Measurements from ENCODE around the gene FRMD4A.

FRMD4A gene

DNA sequence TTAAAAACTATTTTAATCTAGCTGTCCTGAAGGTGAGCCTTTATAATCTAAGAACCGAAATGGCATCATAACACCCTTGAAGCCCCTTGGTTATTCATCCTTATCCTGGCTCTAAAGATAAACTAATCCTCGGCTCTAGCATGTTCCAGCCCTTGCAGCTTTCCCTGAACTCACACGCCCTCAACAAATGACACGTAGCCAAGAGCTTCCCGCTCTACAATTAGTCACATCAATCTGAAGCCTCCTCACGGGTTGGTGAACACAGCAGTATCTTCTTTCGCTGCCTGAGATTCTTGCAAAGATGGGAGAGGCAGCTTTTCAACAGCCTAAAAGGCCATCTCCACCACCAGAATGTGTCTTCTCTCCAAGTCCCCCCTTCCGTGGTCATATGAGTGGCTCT is 4.1 kb downstream of the FRMD4A start:
- H3K4me1 ChIP-seq = no peaks in the 10 kb centered on the region
- DNase-seq = no peak
- peaks cover 19% of the 10 kb centered on the region; the same call in 1 of the 2 replicates for H3K27me3 ChIP-seq
- H3K4me3 ChIP-seq (ENCODE audit: low read depth, low read length) = no peak overlapping the region
- no peaks in the 10 kb centered on the region for H3K36me3 ChIP-seq
- H3K9me3 ChIP-seq = no peaks in the 10 kb centered on the region
- TF ChIP-seq, protein P1, sequence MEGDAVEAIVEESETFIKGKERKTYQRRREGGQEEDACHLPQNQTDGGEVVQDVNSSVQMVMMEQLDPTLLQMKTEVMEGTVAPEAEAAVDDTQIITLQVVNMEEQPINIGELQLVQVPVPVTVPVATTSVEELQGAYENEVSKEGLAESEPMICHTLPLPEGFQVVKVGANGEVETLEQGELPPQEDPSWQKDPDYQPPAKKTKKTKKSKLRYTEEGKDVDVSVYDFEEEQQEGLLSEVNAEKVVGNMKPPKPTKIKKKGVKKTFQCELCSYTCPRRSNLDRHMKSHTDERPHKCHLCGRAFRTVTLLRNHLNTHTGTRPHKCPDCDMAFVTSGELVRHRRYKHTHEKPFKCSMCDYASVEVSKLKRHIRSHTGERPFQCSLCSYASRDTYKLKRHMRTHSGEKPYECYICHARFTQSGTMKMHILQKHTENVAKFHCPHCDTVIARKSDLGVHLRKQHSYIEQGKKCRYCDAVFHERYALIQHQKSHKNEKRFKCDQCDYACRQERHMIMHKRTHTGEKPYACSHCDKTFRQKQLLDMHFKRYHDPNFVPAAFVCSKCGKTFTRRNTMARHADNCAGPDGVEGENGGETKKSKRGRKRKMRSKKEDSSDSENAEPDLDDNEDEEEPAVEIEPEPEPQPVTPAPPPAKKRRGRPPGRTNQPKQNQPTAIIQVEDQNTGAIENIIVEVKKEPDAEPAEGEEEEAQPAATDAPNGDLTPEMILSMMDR (IDR thresholded peaks at IDR 0.05; ENCODE audit: low read depth, low read length) = no peak

DNA sequence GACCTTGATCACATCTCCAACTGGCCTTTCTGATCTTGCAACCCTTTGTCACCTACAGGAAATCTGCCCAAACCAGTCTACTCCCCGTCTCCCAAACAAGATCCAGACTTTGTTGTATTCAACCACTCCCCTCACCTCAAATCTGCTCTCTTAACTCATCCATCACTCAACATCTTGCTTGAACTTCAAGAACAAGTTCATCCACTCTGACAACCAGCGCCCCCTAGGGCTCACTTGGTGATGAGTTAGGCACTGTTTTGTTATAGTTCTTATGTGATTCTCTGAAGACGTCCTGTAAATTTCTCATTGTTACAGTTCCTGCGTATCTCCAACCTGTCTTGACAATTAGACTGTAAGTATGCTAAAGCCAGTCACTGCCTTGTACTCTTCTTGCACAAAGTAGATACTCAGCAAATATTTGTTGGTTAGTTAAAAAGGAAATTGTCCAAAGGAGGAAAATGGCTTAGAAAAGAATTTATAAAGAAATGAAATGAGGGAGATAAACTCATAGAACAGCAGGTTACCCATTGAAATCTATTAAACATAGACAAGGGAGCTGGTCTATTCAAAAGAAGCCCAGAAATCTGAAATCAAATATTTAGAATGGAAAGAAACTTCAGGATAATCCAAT is 5.3 kb downstream of the FRMD4A start:
- peak; percentile 54 for DNase-seq
- no peak overlapping the region for H3K4me3 ChIP-seq (ENCODE audit: low read depth, low read length)
- H3K36me3 ChIP-seq = no peaks in the 10 kb centered on the region
- H3K4me1 ChIP-seq = no peaks in the 10 kb centered on the region
- H3K27me3 ChIP-seq = peaks cover 11% of the 10 kb centered on the region; the same call in 1 of the 2 replicates
- TF ChIP-seq, protein P1 (IDR thresholded peaks at IDR 0.05; ENCODE audit: low read depth, low read length) = peak; percentile 66
- no peaks in the 10 kb centered on the region for H3K9me3 ChIP-seq

GRCh38 chr10:14322526-14323188 is 8.1 kb downstream of the FRMD4A start:
- TF ChIP-seq, protein P1 (IDR thresholded peaks at IDR 0.05; ENCODE audit: low read depth, low read length) = no peak
- H3K36me3 ChIP-seq = no peaks in the 10 kb centered on the region
- H3K4me3 ChIP-seq (ENCODE audit: low read depth, low read length) = no peak overlapping the region
- no peaks in the 10 kb centered on the region for H3K4me1 ChIP-seq
- no peaks in the 10 kb centered on the region for H3K27me3 ChIP-seq
- DNase-seq = no peak
- H3K9me3 ChIP-seq = no peaks in the 10 kb centered on the region

- no peaks in the 10 kb centered on the region for H3K9me3 ChIP-seq
- no peak for DNase-seq
- no peaks in the 10 kb centered on the region for H3K4me1 ChIP-seq
- no peak overlapping the region for H3K4me3 ChIP-seq (ENCODE audit: low read depth, low read length)
- no peaks in the 10 kb centered on the region for H3K27me3 ChIP-seq
- TF ChIP-seq, protein P1 (IDR thresholded peaks at IDR 0.05; ENCODE audit: low read depth, low read length) = no peak
- no peaks in the 10 kb centered on the region for H3K36me3 ChIP-seq
Measured at GRCh38 chr10:14318007-14318406, 12.7 kb downstream of the FRMD4A start.

GRCh38 chr10:14312014-14312413 is 18.7 kb downstream of the FRMD4A start:
- Histone ChIP-seq H3K4me1 (no peaks in the 10 kb centered on the region), H3K4me3 (ENCODE audit: low read depth, low read length) (no peak overlapping the region), H3K9me3 (no peaks in the 10 kb centered on the region), H3K27me3 (0 out of 2 replicates have a peak, but pooled peaks cover 2% of the 10 kb centered on the region), H3K36me3 (no peaks in the 10 kb centered on the region)
- TF ChIP-seq, protein P1 (IDR thresholded peaks at IDR 0.05; ENCODE audit: low read depth, low read length) = no peak
- DNase-seq = no peak

Data from BE2C (cell line).